ENCODE measurements around the gene VPS37B.
A peak's percentile ranks its signal among the peaks of the same experiment; 100 is the strongest.
"Not testable (repeated sequence)": the region's sequence is repeated elsewhere in the genome, so short reads cannot be mapped to it uniquely, and the experiment has no call there.

VPS37B gene

DNA sequence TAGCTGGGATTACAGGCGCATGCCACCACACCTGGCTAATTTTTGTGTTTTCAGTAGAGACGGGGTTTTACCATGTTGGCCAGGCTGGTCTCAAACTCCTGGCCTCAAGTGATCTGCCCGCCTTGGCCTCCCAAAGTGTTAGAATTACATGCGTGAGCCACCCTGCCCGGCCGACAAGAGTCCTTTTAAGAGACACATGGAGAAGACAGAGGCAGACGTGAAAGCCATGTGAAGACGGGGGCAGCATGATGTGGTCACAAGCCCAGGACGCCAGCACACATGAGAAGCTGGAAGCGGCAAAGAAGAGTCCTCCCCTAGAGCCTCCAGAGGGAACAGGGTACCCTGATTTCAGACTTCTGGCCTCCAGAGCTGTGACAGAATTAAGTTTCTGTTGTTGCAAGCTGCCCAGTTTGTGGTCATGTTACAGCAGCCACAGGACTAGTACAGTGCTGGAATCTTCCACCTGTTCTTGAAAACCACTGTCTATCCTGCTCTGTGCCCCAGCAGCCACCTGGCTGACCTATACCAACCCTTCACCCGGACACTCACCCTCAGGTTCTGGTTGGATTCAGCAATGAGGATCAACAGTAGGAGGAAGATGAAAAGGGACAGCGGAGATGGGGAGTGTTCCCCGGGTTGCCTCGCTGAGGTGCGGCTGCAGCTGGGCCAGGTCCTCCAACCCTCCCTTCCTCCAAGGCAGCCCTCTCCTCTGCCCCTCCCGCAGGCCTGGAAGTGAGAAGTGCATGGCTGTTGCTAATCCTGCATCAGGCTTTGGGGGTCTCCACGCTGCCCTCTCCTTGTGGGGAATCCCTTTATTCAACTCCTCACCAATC lies 16.9 kb downstream of the VPS37B start (continued):
- TF ChIP-seq TSHZ2 (CRISPR knock-in tag; IDR thresholded peaks at IDR 0.05) (no peak), CSDC2 (CRISPR knock-in tag; IDR thresholded peaks at IDR 0.05) (no peak), RARB (CRISPR knock-in tag; IDR thresholded peaks at IDR 0.05) (no peak)

GRCh38 chr12:122876731-122877130 lies 19.2 kb downstream of the VPS37B start:
- no peak for TF ChIP-seq GLIS3 (CRISPR knock-in tag; IDR thresholded peaks at IDR 0.05)
- no peak for TF ChIP-seq ISL1 (CRISPR knock-in tag; IDR thresholded peaks at IDR 0.05)
- TF ChIP-seq PATZ1 (CRISPR knock-in tag; IDR thresholded peaks at IDR 0.05; ENCODE audit: borderline replicate concordance), result no peak
- TF ChIP-seq ZNF565 (CRISPR knock-in tag; conservative IDR thresholded peaks at IDR 0.05; ENCODE audit: low read depth), result no peak
- no peak for TF ChIP-seq ZC3H10 (CRISPR knock-in tag; IDR thresholded peaks at IDR 0.05)
- TF ChIP-seq SNAI2 (CRISPR knock-in tag; IDR thresholded peaks at IDR 0.05), result no peak

DNA sequence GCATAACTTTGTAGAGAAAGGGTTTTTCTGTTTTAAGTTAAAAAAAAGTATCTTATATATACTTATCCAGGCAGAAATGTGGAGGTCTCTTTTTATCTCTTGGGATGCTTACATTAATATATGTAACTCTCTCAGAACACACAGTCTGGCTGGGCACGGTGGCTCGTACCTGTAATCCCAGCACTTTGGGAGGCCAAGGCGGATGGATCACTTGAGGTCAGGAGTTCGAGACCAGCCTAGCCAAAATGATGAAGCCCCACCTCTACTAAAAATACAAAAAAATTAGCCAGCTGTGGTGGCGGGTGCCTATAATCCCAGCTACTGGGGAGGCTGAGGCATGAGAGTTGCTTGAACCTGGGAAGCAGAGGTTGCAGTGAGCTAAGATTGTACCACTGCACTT lies 19.6 kb downstream of the VPS37B start:
- not testable (repeated sequence) for ATAC-seq

More at GRCh38 chr12:122876731-122877130, 19.2 kb downstream of the VPS37B start:
- no peak for ATAC-seq

DNA sequence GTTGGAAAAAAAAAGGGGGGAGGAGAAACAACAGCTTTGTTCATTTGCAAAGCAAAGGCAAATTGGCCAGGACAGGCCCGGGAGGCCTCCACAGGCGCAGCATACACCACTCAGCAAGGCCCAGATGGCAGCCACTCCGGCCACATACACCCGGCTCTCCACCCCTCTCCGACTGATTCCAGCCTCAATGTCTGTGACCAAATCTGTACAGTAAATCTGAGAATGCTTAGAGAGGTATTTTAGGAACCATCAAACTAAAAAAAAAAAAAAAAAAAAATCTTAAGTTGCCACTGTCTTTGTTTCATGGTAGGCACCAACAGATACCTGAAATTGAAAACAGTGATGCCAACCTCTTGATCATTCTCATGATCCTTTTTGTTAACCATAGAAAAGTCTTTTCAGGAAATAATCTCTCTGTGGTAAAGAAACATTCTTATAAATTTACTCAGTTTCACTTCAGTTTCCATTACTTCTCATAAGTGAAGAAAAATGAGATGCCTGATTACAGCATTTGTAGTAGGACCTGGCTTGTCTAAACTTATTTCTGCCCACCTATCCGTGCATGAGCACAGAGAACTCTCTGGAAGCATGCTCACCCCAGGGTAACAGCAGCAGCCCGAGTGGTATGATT lies 20.2 kb downstream of the VPS37B start:
- TF ChIP-seq TOX (CRISPR knock-in tag; IDR thresholded peaks at IDR 0.05; ENCODE audit: borderline replicate concordance) (no peak), OSR1 (CRISPR knock-in tag; IDR thresholded peaks at IDR 0.05) (no peak), TSHZ2 (CRISPR knock-in tag; IDR thresholded peaks at IDR 0.05) (no peak), ESRRG (CRISPR knock-in tag; IDR thresholded peaks at IDR 0.05) (no peak), ZNF8 (CRISPR knock-in tag; IDR thresholded peaks at IDR 0.05) (no peak), PPARA (CRISPR knock-in tag; IDR thresholded peaks at IDR 0.05; ENCODE audit: borderline replicate concordance) (no peak), ARNTL (CRISPR knock-in tag; IDR thresholded peaks at IDR 0.05; ENCODE audit: borderline replicate concordance, low read depth) (no peak), CSDC2 (CRISPR knock-in tag; IDR thresholded peaks at IDR 0.05) (no peak), ZC3H10 (CRISPR knock-in tag; IDR thresholded peaks at IDR 0.05) (no peak), RARB (CRISPR knock-in tag; IDR thresholded peaks at IDR 0.05) (no peak), PATZ1 (CRISPR knock-in tag; IDR thresholded peaks at IDR 0.05; ENCODE audit: borderline replicate concordance) (no peak), ISL1 (CRISPR knock-in tag; IDR thresholded peaks at IDR 0.05) (no peak), ZNF70 (CRISPR knock-in tag; IDR thresholded peaks at IDR 0.05) (no peak), ZFP30 (CRISPR knock-in tag; IDR thresholded peaks at IDR 0.05) (no peak), SNAI2 (CRISPR knock-in tag; IDR thresholded peaks at IDR 0.05) (no peak), ZNF565 (CRISPR knock-in tag; conservative IDR thresholded peaks at IDR 0.05; ENCODE audit: low read depth) (no peak), TCF4 (CRISPR knock-in tag; IDR thresholded peaks at IDR 0.05; ENCODE audit: borderline replicate concordance) (no peak)
- TF ChIP-seq, protein P1, sequence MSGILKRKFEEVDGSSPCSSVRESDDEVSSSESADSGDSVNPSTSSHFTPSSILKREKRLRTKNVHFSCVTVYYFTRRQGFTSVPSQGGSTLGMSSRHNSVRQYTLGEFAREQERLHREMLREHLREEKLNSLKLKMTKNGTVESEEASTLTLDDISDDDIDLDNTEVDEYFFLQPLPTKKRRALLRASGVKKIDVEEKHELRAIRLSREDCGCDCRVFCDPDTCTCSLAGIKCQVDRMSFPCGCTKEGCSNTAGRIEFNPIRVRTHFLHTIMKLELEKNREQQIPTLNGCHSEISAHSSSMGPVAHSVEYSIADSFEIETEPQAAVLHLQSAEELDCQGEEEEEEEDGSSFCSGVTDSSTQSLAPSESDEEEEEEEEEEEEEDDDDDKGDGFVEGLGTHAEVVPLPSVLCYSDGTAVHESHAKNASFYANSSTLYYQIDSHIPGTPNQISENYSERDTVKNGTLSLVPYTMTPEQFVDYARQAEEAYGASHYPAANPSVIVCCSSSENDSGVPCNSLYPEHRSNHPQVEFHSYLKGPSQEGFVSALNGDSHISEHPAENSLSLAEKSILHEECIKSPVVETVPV (CRISPR knock-in tag; IDR thresholded peaks at IDR 0.05), result no peak
- ATAC-seq, result peak; percentile 57

All from SK-N-SH treated with all-trans-retinoic acid at 6 μM for 48 hours (cell line).